Endodermal cell (in vitro differentiated cells): ENCODE data around the gene KCNB1. TPM values are rescaled to one million over a fixed set of nuclear protein-coding genes. Genes with fewer than 3 reads are reported as not detected.

Source experiments
- DNase-seq: peaks from one replicate; pipeline ENCODE4 v3.0.0-alpha.2; 2017
- H3K27ac ChIP-seq: 2 replicates; pipeline ENCODE4 v1.5.1; 2013; ENCODE audit warnings: mild to moderate bottlenecking, low read depth, low read length, moderate library complexity
- H3K27me3 ChIP-seq: 2 replicates; pipeline ENCODE4 v1.6.1; 2013; ENCODE audit warnings: mild to moderate bottlenecking, low read length, moderate library complexity; ENCODE audit not compliant: insufficient read depth, control insufficient read depth, poor library complexity, severe bottlenecking
- H3K36me3 ChIP-seq: 2 replicates; pipeline ENCODE4 v1.7.0; 2013; ENCODE audit warnings: mild to moderate bottlenecking, low read length, moderate library complexity; ENCODE audit not compliant: control insufficient read depth, insufficient read depth
- H3K4me1 ChIP-seq: one replicate; pipeline ENCODE4 v1.7.0; 2013; ENCODE audit warnings: low read length; ENCODE audit not compliant: control insufficient read depth, insufficient read depth
- H3K4me3 ChIP-seq: 2 replicates; pipeline ENCODE4 v1.5.1; 2013; ENCODE audit warnings: mild to moderate bottlenecking, low read length, moderate library complexity
- H3K9ac ChIP-seq: 2 replicates; pipeline ENCODE4 v1.6.1; 2013; ENCODE audit warnings: mild to moderate bottlenecking, low read length, moderate library complexity; ENCODE audit not compliant: poor library complexity, severe bottlenecking; ENCODE audit errors: extremely low read depth
- H3K9me3 ChIP-seq: 2 replicates; pipeline ENCODE4 v1.6.1; 2013; ENCODE audit warnings: mild to moderate bottlenecking, low read length, moderate library complexity; ENCODE audit not compliant: control insufficient read depth
- H3K27ac Mint-ChIP-seq: 2 replicates; pipeline ENCODE4 v1.8.0; 2020; ENCODE audit warnings: mixed read lengths
- H3K27me3 Mint-ChIP-seq: 2 replicates; pipeline ENCODE4 v1.8.0; 2021; ENCODE audit warnings: mild to moderate bottlenecking, mixed read lengths; ENCODE audit not compliant: insufficient read depth
- H3K36me3 Mint-ChIP-seq: 2 replicates; pipeline ENCODE4 v1.8.0; 2020; ENCODE audit warnings: low read depth, mixed read lengths
- H3K4me1 Mint-ChIP-seq: 2 replicates; pipeline ENCODE4 v1.8.0; 2020; ENCODE audit warnings: mixed read lengths
- H3K4me3 Mint-ChIP-seq: 2 replicates; pipeline ENCODE4 v1.8.0; 2020; ENCODE audit warnings: mild to moderate bottlenecking, moderate library complexity, mixed read lengths
- H3K9me3 Mint-ChIP-seq: 2 replicates; pipeline ENCODE4 v1.8.0; 2020; ENCODE audit warnings: mild to moderate bottlenecking, mixed read lengths
- CTCF ChIP-seq: fragments of 200-600 bp; sonication (generic); conservative IDR thresholded peaks from 2 replicates; pipeline ENCODE4 v1.5.0; 2021; ENCODE audit warnings: antibody characterized with exemption, mild to moderate bottlenecking
- whole genome bisulfite sequencing, 2 experiments: methylation state at CpG; one replicate each; pipeline versions ENCODE4 v1.1.5 to v1.1.7; 2013; ENCODE audit warnings: missing lambda C conversion rate in 2 of 2, mixed read lengths in 1 of 2; ENCODE audit not compliant: insufficient coverage in 1 of 2, insufficient read length in 1 of 2; 5-methylcytosine and 5-hydroxymethylcytosine counted together
- total RNA-seq, 2 donors: library from RNA; stranded (reverse); fragmentation: NEBNext Ultra II Directional in 1 of 2; extraction: Animal tissue kit (Norgen Biotek cat#: 25700) in 1 of 2; gene quantifications; 2 replicates in 1 of 2; 3 replicates in 1 of 2; pipeline ENCODE4 v1.2.1, GENCODE V29; 2021

The KCNB1 gene
- total RNA-seq, 2 donors from 2014 or later: 0.46 to 0.84 TPM

GRCh38 chr20:49344975-49345374 lies 137.5 kb downstream of the KCNB1 start:
- WGBS, 2 experiments: 77 to 86% methylated on average over 6 to 9 of the region's 9 CpGs
- H3K9me3 Mint-ChIP-seq: no peaks in the 10 kb centered on the region
- peaks cover 4% of the 10 kb centered on the region for H3K27me3 Mint-ChIP-seq
- H3K27ac Mint-ChIP-seq: no peak overlapping the region
- no peak for TF ChIP-seq CTCF
- no peak overlapping the region for H3K4me3 Mint-ChIP-seq
- H3K4me3 ChIP-seq: no peak overlapping the region
- H3K4me1 ChIP-seq: no peaks in the 10 kb centered on the region
- H3K9me3 ChIP-seq: no peaks in the 10 kb centered on the region
- no peaks in the 10 kb centered on the region for H3K36me3 Mint-ChIP-seq
- peaks cover 2% of the 10 kb centered on the region for H3K4me1 Mint-ChIP-seq
- H3K36me3 ChIP-seq: no peaks in the 10 kb centered on the region
- no peak overlapping the region for H3K27ac ChIP-seq
- no peak overlapping the region for H3K9ac ChIP-seq
- no peak for DNase-seq
- H3K27me3 ChIP-seq: no peaks in the 10 kb centered on the region

- 88 to 95% methylated on average over 2 of the region's 2 CpGs for WGBS, 2 experiments
Measured at GRCh38 chr20:49344140-49344539, 138.3 kb downstream of the KCNB1 start.

GRCh38 chr20:49343246-49343645 lies 139.2 kb downstream of the KCNB1 start:
- no peak overlapping the region for H3K27ac Mint-ChIP-seq
- H3K9ac ChIP-seq: no peak overlapping the region

More at GRCh38 chr20:49344140-49344539, 138.3 kb downstream of the KCNB1 start:
- H3K27ac ChIP-seq: no peak overlapping the region
- Mint-ChIP-seq H3K4me1 (peaks cover 2% of the 10 kb centered on the region), H3K4me3 (no peak overlapping the region), H3K9me3 (no peaks in the 10 kb centered on the region), H3K27me3 (peaks cover 4% of the 10 kb centered on the region), H3K36me3 (no peaks in the 10 kb centered on the region), H3K27ac (no peak overlapping the region)
- no peaks in the 10 kb centered on the region for H3K27me3 ChIP-seq
- DNase-seq: no peak
- TF ChIP-seq CTCF: no peak
- no peaks in the 10 kb centered on the region for H3K9me3 ChIP-seq
- no peaks in the 10 kb centered on the region for H3K36me3 ChIP-seq
- H3K4me1 ChIP-seq: no peaks in the 10 kb centered on the region
- H3K4me3 ChIP-seq: no peak overlapping the region
- H3K9ac ChIP-seq: no peak overlapping the region

More at GRCh38 chr20:49343246-49343645, 139.2 kb downstream of the KCNB1 start:
- peak; percentile 64 for DNase-seq
- Histone ChIP-seq H3K4me3 (no peak overlapping the region), H3K4me1 (no peaks in the 10 kb centered on the region), H3K27ac (no peak overlapping the region), H3K9me3 (no peaks in the 10 kb centered on the region), H3K36me3 (no peaks in the 10 kb centered on the region), H3K27me3 (no peaks in the 10 kb centered on the region)
- whole genome bisulfite sequencing, 2 experiments: 73 to 82% methylated on average over 5 to 8 of the region's 9 CpGs
- Mint-ChIP-seq H3K4me3 (no peak overlapping the region), H3K9me3 (no peaks in the 10 kb centered on the region), H3K27me3 (peaks cover 4% of the 10 kb centered on the region), H3K4me1 (peaks cover 2% of the 10 kb centered on the region), H3K36me3 (no peaks in the 10 kb centered on the region)
- no peak for TF ChIP-seq CTCF
